ENCODE measurements around the gene PIK3R6.

DNA sequence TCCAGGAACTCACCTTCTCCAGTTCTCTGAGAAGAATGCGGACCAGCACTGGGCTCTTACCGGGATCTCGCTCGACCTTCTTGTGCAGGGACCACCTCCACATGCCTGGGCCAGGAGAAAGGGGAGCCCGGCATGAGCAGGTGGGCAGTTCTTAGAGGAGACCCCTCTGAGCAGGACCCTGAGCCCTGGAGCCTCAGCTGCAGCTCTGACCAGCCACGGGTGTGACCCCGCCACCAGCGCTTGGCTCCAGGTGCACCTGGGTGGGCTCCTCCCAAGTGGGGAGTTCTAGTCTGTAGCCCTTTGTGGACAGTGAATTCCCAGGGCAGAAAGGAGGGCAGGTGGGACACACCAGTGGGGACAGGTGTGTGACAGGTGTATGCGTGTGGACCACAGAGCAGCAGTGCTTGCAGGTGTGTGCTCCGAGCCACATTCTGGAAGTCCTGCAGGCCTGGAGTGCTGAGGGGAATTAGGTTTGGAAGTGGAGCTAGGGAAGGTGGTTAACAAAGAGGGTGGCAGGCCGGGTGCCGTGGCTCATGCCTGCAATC lies 28.9 kb downstream of the PIK3R6 start:
- no peak for TF ChIP-seq POLR2A (IDR thresholded peaks at IDR 0.05; ENCODE audit: insufficient read depth in 1 of 2, low read depth in 2 of 2, low read length in 2 of 2)
- TF ChIP-seq, protein P1, sequence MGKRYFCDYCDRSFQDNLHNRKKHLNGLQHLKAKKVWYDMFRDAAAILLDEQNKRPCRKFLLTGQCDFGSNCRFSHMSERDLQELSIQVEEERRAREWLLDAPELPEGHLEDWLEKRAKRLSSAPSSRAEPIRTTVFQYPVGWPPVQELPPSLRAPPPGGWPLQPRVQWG (CRISPR knock-in tag; IDR thresholded peaks at IDR 0.05; ENCODE audit: borderline replicate concordance, low read depth), result no peak
- TF ChIP-seq TCF12 (IDR thresholded peaks at IDR 0.05), result no peak
- no peak for TF ChIP-seq TCF12 (CRISPR knock-in tag; IDR thresholded peaks at IDR 0.05)
- TF ChIP-seq FOXC1 (CRISPR knock-in tag; IDR thresholded peaks at IDR 0.05; ENCODE audit: borderline replicate concordance), result no peak

Data from HepG2 (cell line).